Activated T-cell treated with anti-CD3 and anti-CD28 coated beads, Interleukin-2, amount 50 U/mL, for 48 hours (primary cell): ENCODE results near the gene PDE6D.
"Not testable (repeated sequence)": the region's sequence is repeated elsewhere in the genome, so short reads cannot be mapped to it uniquely, and the experiment has no call there.

Experiments
- DNase-seq, 2 experiments: peaks; one replicate each; pipeline ENCODE4 v3.0.0-alpha.2; 2020

Gene PDE6D

DNA sequence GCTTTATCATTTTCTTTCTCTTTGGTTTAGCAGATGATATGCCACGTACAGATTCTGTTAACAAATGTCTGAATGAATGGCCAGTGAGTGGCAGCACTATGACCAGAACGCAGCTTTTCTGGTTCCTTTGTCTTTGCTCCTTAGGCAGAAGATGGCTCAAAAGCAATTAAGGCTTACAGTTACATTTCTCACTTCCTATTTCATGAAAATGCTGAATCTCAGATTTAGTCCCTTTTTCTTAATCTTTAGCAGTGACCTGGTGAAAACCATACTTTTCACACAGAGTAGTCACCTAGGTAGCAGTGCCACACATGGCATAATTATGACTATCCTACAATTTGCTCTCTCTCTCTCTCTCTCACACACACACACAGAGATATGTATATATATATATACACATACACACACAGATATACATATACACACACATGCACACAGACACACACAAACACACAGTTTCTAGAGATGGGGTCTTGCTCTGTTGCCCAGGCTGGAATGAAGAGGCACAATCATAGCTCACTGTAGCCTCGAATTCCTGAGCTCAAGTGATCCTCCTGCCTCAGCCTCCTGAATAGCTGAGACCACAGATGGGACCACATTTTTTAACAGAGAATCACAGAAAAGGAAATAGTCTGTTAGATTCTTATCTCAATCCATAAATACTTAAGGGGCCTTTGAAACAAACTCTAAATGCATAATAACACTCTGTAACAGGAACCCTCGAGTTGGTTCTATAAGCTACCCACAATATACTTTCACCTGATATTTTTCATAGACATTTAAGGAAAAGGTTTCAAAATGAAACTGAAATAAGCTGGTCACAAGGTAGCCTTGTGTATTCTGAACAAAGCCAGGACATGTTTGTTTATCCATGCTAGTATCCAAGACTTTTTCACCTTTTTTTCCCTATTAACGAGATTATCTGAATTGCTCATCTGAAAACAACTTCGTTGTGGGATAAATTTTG, 11.6 kb downstream of the PDE6D start:
- no peak for DNase-seq

DNA sequence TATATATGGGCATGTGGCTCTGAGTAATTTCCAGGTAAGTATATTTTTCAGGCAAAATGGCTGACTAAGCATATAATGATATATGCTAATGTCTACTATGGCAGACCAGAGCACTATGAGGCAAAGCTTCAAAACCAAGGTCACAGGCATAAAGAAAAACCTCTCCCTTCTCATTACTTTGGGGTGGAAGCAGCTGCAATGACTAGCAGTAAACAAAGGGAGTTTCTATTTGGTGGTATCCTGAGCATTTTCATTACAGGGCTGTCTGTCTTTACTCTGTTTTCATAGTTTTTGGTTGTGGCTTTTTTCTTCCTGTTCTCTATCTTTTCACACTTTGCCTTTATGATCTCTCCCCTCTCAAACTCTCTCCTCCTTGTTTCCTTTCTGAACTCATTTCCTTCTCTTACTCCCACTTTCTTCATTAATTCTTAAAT, 15.6 kb downstream of the PDE6D start:
- DNase-seq = no peak

DNA sequence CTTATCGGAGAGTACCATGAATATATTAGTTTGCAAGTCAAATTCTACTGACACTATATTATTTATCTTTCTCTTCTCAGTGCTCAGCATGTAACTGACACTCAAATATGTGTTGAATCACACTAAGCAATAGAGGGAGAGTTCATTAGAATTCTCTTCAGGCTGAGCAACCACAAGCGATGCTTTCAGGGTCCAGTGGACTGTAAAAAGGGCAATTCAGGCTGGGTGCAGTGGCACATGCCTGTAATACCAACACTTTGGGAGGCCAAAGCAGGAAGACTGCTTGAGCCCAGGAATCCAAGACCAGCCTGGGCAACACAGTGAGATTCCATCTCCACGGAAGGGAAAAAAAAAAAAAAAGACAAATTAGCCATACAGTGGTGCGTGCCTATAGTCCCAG, 16.3 kb downstream of the PDE6D start:
- no peak for DNase-seq

DNA sequence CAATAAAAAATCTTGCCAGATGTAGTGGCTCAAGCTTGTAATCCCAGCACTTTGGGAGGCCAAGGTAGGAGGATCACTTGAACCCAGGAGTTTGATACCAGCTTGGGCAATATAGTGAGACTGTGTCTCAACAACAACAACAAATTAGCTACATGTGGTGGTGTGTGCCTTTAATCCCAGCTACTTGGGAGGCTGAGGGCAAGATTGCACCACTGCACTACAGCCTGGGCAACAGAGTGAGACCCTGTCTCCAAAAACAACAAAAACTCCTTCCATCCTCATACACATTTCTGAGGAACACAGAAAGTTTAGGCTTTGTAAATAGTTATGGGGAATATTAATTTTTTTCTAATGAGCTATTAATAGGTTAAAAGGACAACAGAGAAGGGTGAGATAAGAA, 17.0 kb downstream of the PDE6D start:
- DNase-seq = no peak

DNA sequence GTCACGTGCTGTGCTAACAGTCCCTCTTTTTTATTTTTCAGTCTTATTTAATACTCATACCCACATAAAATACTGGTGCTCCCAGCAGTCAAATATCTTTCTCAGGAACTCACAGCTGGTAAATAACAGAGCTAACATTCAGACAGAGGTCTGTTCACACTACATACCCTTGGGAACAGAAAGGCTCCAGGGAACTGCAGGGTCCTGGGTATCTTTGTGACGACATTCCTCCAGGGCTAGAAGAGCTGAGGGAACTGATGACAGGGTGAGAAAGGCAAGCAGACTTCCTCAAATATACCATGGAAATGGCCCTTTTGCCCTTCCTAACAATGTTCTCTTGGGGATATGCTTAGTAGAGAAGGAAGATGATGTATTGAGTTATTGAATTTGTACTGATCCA, 19.3 kb downstream of the PDE6D start:
- DNase-seq = no peak

DNA sequence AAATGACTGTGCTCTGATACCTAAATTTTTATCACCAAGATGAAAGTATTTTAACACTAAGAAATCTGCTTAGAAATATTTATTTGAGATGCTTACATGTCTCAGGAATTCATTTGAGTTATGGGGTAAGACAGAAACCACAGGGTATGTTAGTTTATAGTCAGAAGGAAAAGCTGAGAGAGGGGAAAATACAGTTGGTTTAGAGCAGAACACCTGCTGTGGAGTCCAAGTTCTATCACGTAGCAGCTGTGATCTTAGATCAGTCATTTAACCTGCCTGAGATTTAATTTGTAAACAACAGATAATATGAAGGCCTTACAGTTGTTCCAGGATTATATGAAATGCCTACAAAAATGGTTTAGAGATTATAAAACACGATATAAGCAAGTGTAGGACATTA, 29.0 kb downstream of the PDE6D start:
- no peak for DNase-seq

DNA sequence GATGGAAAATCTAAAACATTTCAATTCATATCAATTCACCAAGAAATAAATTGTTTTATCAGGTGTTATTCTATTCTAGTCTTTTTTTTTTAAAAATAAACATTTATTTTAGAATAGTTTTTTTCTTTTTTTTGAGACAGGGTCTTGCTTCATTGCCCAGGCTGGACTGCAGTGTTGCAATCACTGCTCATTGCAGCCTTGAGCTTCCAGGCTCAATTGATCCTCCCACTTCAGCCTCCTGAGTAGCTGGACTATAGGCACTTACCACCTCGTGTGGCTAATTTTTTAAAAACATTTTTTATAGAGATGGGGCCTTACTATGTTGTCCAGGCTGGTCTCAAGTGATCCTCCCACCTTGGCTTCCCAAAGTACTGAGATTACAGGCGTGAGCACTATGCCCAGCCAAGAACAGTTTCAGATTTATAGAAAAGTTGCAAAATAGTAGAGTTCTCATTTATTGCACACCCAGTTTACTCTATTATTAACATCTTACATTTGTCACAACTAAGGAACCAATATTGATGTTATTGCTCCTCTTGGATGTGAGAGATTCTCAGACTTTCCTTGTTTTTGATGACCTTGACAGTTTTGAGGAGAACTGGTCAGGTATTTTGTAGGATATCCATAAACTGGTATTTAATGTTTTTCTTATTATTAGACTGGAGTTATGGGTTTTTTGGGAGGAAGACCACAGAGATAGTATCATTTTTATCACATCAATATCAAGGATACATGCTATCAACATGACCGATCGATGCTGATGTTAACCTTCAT, 29.9 kb downstream of the PDE6D start:
- DNase-seq = no peak

DNA sequence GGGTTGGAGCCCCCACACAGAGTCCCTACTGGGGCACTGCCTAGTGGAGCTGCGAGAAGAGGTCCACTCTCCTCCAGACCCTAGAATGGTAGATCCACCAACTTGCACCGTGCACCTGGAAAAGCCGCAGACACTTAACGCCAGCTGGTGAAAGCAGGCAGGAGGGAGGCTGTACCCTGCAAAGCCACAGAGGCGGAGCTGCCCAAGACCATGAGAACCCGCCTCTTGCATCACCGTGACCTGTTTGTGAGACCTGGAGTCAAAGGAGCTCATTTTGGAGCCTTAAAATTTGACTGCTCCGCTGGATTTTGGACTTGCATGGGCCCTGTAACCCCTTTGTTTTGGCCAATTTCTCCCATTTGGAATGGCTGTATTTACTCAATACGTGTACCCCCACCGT, 32.1 kb downstream of the PDE6D start:
- DNase-seq = not testable (repeated sequence)

DNA sequence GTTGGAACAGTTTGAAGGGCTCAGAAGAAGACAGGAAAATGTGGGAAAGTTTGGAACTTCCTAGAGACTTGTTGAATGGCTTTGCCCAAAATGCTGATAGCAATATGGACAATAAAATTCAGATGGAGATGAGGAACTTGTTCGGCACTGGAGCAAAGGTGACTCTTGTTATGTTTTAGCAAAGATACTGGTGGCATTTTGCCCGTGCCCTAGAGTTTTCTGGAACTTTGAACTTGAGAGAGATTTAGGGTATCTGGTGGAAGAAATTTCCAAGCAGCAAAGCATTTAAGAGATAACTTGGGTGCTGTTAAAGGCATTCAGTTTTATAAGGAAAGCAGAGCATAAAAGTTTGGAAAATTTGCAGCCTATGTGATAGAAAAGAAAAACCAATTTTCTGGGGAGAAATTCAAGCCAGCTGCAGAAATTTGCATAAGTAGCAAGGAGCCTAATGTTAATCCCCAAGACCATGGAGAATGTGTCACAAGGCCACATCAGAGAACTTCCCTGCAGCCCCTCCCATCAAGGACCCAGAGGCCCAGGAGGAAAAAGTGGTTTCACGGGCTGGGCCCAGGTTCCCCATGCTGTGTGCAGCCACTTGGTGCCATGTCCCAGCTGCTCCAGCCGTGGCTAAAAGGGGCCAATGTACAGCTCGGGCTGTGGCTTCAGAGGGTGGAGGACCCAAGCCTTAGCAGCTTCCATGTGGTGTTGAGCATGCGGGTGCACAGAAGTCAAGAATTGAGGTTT, 32.8 kb downstream of the PDE6D start:
- not testable (repeated sequence) for DNase-seq

DNA sequence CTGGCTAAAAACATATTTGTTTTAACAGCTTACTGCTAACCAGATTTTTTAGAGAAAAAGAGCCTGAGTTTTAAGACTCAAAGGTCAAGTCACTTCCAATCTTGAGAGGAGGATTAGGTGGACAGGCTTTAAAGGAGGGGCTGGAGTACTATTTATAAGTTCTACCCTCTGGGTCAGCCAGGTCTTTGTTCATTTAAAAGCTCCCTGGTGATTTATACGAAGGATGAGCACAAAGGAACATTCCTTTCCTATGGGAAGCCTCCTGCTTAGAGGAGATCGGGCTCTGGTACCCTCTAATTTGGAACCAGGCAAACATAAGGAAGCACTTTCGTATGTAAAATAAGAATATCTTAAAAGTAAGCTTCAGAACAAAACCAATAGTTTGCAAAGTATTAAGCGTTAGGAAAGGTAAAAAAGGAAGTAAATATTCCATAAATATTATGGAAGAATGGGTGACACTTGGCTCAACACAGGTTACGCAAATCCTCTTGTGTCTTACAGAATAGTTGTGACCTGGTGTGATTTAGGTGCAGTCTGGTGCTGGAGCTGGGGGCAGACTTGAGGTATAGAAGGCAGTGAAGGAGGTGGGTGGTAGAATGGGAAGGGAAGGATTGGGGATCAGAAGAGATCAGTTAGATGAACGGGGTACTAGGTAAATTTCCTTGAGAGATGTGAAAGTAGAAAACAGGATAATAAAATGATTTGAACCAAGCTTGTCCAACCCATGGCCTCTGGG, 35.6 kb downstream of the PDE6D start:
- no peak for DNase-seq

DNA sequence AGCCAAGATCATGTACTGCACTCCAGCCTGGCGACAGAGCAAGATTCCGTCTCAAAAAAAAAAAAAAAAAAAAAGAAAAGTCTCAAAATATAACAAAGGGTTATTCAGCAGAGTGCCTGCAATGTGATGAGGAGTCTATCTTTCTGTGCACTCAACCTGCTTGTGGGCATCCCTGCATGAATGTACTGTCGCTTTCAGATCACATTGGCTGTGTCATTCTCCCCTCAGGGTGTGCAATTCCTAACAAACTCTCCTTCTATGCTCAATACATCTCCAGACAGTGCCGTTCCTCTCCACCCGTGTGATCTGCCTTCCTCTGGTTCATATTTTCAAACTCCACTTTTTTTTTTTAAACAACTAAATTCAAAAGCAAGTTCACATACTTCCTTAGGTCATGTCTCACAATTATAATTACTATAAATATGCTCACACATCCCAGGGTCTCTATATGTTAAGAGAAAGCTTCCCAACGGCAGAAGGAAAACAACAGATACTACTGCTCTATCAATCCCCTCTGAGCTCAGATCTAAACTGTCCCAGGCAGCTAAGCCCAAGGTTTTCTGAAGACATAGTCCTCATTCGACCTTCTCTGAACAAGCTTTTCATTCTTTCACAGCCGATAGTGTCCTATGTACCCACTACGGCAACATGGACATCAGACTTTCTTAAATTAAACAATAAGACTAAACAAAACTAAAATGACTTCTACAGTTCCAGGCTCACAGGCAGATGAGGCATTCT, 37.5 kb downstream of the PDE6D start:
- no peak for DNase-seq

DNA sequence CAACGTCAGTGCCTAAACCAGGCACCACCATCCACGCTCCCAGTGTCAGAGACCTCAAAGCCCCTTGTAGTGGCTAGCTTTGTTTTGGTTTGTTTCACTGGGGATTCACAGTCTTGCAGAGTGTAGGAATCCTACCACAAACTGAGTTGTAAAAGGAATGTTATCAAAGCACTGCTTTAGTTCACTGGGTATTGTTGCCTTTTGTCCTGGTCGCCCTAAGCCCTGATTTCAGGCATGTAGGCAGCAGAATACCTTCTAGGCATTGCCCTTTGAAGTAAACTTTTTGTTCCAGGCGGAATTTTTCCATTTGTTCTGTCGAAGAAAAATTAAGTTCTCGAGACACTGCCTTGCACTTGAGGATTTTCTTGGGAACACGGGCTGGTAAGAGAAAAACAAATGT, 43.3 kb downstream of the PDE6D start:
- DNase-seq = no peak

DNA sequence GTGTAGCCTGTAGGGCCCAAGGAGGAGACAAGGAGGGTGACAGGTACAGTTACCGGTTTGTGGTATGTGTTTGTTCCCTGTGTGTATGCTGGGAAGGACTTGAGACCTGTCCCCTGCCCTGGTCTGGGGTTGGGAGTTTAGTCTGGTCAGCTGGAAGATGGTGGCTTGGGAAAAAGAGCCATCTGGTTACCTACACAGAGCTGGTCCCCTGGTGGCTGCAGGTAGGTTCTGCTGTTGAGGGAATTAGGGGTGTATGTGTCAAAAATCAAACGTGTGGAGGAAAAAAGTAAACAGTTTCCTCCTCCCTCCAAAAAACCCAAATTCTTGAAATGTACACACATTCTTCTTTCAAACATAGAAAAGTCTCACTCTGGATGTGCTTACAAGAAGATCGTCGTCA, 48.5 kb downstream of the PDE6D start:
- no peak for DNase-seq

DNA sequence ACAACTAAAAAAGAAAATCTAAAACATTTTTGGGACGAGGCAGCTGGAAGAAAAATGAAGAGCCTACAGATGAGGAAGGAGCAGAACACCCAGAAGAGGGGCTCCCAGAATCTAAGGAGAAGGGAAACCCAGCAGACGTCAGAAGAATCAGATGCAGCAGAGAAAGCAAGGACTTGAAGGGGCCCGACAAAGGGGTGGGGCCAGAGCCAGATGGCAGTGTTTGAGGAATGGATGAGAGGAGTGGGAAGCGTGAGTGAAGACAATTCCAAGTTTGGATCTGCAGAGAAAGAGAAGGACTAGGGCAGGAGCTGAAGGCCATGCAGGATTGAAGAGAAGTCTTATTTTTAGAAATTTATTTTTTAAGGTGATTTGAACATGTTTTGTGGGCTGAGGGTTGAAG, 53.5 kb downstream of the PDE6D start:
- DNase-seq = no peak

DNA sequence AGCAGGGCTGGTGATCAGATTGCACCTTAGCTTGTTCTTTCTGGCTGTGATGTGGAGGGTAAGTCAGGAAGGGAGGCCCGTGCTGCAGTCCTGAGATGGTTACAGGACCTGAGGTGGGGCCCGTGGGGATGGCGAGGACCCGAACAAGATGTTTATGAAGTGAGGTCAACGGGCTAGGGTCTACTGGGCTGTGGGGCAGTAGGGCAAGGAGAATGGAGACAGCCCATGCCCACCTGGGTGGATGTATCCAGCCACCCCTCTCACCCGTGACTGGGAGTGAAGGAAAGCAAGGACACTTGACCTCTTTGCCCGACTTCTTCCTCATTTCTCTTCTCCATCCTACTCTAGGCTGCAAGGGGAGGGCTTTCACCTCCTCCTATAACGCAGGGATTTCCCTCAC, 54.8 kb downstream of the PDE6D start:
- DNase-seq = no peak

DNA sequence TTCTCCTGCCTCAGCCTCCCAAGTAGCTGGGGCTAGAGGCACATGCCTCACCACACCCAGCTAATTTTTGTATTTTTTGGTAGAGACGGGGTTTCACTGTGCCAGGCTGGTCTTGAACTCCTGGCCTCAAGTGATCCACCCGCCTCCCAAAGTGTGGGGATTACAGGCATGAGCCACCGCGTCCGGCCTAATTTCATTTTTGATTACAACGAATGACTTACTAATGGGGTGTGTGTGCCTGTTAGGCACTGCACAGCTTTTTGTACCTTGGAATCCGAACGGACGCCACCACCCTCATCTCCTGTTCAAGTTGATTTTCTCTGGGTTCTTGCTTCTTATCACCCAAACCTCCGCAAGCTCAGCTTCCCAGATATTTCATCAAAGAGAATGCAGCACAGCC, 55.6 kb downstream of the PDE6D start:
- DNase-seq = no peak

DNA sequence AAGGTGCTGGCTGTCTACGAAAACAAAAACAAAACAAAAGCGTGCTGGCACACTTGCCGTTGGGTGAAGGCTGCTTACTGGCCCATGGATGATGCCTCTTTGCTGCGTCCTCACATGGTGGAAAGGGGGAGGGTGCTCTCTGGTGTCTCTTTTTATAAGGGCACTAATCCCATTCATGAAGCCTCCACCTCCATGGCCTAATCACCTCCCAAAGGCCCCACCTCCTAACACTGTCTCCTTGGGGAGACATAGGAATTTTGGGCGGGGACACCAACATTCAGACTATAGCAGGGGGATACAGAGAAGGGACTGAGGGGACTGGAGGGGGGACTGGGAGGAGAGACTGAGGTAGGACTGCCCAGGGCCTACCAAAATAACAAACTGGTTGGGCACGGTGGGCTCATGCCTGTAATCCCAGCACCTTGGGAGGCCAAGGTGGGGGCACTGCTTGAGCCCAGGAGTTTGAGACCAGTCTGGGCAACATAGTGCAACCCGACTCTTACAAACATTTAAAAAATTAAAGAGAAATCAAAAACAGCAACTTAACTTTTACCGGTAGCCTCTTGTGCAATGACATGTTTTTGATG, 58.3 kb downstream of the PDE6D start:
- no peak for DNase-seq

DNA sequence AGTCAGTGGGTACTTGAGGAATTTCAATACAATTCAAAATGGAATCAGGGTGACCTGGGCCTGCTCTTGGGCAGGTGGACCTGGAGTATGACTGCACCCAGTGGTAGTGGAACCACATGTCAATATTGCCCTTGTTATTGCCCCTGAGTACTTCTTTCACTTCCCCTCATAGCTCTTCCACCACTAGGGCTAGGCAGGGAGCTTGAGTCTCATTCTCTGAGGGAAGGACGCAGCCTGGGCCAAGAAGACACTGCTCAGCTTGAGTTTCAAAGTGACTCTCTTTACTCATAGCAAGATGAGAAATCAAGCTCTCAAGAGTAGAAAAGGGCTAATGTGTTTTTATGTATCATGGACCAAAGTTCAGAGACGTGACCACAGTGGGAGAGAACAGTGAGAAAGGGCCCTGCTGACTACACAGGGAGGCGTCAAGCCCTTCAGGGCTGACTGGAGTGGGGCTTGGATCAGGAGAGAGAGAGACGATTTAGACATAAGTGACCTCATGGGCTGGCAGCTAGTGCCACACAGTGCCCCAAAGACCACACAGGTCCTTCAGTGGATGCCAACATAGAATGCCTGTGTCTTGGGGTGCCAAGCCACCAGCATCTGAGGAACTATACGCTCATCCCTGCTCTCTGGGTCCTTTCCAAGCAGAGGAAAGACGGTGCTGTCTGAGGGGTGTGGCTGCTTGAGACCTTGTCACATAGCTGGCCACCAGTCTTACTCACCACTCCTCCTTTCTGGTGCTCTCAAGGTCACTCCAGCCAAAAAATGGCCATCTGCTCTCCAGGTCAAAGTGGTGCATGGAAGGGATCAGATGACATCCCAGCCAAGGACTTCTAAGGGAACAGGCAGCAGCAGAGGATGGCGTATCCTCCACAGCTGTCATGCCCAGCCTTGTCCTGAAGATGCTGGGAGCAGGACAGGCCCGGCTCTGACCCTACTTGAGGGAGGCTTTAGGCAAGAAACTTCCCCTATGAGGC, 59.8 kb downstream of the PDE6D start:
- DNase-seq = peak in 1 of 2 experiments; percentile 21

DNA sequence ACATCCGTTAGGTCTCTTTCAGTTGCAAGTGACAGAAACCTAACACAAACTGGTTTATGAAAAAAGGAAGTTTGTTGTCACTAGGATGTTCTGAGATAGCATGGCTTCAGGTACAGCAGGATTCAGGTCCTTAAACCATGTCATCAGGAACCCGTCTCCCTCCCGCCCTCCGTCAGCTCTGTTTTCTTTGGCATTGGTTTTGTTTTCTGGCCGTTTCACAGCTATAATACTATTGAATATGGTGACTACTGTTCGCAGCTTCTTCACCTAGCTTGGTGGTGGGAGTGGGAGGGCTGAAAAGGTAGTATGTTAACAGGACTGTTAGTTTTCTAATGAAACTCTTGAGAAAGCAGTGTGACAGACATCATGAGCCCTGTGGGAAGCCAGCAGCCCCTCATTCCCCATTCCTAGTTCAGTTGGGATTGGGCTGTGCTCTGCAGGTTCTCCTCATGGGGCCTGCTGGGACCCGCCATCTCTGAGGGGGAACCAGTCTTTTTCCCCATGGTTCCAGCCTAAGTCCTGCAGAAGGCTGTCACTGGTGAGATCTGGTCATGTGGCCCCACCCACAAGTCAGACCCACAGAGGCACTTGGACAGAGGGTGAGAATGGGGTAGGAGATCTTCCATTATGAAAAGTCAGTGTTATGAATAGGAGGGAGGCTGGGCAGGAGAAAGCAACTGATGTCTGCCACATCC, 60.6 kb downstream of the PDE6D start:
- no peak for DNase-seq

DNA sequence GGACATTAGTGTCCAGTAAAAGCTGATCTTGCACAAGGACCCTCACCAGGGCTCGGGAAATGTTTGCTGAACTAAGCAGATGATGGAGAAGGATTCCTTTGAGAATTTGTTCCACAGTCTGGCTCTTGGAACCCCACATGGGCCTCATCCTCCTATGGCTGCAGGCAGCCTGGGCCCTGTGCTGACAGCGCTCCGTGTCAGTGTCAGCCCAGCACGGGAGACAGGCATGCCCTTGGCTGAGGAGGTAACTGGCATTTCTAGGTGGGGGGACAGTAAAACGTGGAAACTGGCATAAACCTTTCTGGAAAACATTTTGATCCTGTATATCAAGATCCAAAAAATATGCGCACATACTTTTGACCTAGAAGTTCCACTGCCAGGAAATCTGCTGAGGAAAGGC, 62.3 kb downstream of the PDE6D start:
- DNase-seq = no peak
